ENCODE data around the gene ALPG. TPM values are rescaled to one million over a fixed set of nuclear protein-coding genes. Genes with fewer than 3 reads are reported as not detected.
"Not testable (repeated sequence)": the region's sequence is repeated elsewhere in the genome, so short reads cannot be mapped to it uniquely, and the experiment has no call there.

The ALPG gene
- total RNA-seq, 1 experiment from 2014 or later, result not detected

DNA sequence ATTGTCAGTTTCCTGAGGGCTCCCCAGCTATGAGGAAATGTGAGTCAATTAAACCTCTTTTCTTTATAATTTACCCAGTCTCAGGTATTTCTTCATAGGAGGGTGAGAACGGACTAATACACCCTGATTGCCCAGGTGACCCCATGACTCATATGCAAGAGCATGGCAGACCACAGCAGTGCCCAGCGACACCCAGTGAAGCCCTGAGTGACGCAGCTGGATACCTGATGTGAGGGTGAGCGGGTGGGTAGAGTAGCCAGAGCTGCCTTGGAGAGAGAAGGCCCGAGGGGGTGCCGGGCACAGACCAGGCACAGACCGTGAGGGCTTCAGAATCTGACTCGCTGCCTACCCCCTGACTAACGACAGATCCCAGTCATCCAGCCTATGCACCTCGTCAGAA, 15.4 kb downstream of the ALPG start:
- no peaks in the 10 kb centered on the region for H3K36me3 ChIP-seq
- H3K4me3 ChIP-seq, result no peak overlapping the region
- no peak for DNase-seq
- H3K9me3 ChIP-seq, result peaks cover 8% of the 10 kb centered on the region
- H3K27me3 ChIP-seq, result peaks cover 29% of the 10 kb centered on the region

DNA sequence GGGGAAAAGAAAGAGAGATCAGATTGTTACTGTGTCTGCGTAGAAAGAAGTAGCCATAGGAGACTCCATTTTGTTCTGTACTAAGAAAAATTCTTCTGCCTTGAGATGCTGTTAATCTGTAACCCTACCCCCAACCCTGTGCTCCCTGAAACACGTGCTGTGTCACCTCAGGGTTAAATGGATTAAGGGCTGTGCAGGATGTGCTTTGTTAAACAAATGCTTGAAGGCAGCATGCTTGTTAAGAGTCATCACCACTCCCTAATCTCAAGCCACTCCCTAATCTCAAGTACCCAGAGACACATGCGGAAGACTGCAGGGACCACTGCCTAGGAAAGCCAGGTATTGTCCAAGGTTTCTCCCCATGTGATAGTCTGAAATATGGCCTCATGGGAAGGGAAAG, 16.4 kb downstream of the ALPG start:
- not testable (repeated sequence) for H3K4me3 ChIP-seq

DNA sequence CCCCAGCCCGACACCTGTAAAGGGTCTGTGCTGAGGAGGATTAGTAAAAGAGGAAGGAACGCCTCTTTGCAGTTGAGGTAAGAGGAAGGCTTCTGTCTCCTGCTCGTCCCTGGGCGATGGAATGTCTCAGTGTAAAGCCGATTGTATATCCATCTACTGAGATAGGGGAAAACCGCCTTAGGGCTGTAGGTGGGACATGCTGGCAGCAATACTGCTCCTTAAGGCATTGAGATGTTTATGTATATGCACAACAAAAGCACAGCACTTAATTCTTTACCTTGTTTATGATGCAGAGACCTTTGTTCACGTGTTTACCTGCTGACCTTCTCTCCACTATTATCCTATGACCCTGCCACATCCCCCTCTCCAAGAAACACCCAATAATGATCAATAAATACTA, 16.8 kb downstream of the ALPG start:
- not testable (repeated sequence) for H3K9me3 ChIP-seq, H3K36me3 ChIP-seq, H3K4me3 ChIP-seq, DNase-seq
- peaks cover 28% of the 10 kb centered on the region for H3K27me3 ChIP-seq

More for the DNA sequence above, 16.4 kb downstream of the ALPG start:
- peaks cover 29% of the 10 kb centered on the region for H3K27me3 ChIP-seq
- H3K36me3 ChIP-seq, DNase-seq, H3K9me3 ChIP-seq: not testable (repeated sequence)

DNA sequence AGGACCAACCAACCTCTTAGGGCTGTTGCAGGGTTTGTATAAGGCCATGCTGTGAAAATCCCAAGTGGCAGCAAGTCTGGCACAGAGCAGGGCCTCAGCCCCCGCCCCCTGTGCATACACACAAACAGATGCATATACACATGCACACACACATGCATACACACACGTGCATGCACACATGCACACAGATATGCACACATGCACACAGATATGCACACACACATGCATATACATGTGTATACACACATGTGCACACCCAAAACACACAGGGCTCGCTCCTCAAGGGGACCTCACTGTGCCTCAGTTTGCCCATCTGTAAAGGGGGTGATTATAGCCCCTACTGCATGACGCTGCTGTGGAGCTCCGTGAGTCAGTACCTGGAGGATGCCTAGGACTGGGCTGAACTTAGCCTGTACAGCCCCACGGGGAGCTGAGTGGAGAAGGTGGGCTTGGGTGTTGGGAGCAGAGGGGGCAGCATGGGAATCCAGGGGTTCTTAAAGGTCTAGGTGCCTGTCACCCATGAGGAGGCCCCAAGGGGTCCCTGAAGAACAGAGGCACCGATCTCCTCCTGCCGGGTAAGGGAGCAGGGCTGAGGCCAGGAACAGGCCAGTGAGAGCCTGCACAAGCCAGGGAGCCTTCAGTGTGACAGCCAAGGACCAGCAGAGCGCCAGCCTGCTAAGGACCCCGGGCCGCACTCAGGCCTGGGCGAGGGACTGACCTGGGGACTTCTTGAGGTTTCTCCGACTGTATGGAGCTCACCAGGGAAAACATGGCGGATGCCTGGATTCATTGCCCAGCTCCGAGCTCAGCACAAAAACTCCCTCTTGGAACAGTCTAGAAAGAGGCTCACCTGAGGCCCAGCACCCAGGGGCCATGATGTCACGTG, 25.3 kb downstream of the ALPG start:
- Histone ChIP-seq H3K9me3 (no peaks in the 10 kb centered on the region), H3K36me3 (no peaks in the 10 kb centered on the region)
- DNase-seq, result no peak

DNA sequence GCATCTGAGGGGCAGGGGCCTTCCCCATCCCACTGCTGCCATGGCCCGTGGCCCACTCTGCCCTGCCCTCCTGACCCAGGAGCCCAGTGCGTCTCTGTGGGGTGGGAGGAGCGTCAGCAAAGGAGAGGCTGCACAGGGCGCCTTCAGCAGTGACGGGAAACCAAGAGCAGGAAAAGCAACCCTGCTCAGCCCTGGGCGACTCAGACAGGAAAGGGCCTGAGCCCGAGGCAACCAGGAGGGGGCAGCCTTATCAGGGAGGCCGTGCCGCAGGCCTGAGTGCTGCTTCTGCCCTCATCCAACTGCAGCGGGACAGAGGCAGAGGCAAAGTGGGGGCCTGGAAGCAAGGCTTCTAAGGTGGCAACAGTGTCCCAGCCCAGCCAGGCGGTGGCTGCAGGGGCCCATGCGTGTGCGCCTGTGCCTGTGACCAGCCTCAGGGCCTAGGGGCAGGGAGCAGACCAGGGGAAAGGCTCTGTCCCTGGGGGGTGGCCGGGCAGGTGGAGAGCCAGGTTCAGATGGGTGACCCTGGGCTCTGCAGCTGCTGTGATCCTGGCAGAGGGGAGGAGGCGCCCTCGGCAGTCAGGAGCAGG, 26.0 kb downstream of the ALPG start:
- no peak overlapping the region for H3K4me3 ChIP-seq
- H3K36me3 ChIP-seq, result no peaks in the 10 kb centered on the region
- no peaks in the 10 kb centered on the region for H3K9me3 ChIP-seq
- H3K27me3 ChIP-seq, result no peaks in the 10 kb centered on the region
- DNase-seq, result no peak

More for the DNA sequence above, 25.3 kb downstream of the ALPG start:
- no peaks in the 10 kb centered on the region for H3K27me3 ChIP-seq
- H3K4me3 ChIP-seq, result no peak overlapping the region

DNA sequence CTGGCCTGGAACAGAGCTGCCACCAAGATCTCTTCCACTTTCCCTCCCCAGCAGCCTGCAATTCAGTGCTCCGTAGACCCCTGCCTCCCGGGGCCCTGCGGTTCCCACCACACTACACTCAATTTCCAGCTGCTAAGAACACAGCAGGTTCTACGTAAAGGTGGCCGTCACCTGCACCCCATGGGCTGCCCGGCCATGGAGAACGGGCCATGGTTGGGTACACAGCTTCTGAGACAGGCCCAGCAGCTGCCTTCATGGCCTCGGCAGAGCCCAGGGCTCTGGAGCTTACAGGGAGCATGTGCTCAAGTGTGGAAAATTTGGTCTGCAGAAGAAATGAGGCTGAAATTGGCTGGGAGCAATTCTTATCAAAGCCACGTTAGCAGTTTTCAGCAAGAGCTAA, 27.0 kb downstream of the ALPG start:
- H3K27me3 ChIP-seq, H3K9me3 ChIP-seq, DNase-seq, H3K4me3 ChIP-seq, H3K36me3 ChIP-seq: not testable (repeated sequence)

DNA sequence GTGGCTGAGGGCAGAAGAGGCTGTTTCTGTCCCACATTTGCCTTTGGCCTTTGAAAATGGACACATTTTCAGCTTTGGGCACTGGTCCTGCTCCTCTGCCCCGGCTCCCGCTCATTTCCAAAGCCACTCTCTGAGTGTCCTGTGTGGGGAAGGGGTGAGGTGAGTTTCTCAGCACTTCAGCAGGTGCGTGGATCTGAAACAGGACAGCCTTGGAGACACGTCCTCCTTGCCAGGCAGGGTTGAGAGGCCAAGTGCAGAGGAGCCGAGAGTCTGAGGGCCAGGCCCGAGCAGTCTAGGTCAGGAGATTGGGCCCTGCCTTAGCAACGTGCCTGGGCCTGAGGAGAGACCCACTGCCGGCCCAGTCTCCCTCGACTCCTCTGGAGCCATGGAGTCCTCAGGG, 27.4 kb downstream of the ALPG start:
- Histone ChIP-seq H3K27me3 (no peaks in the 10 kb centered on the region), H3K36me3 (no peaks in the 10 kb centered on the region), H3K4me3 (no peak overlapping the region), H3K9me3 (no peaks in the 10 kb centered on the region)
- DNase-seq, result no peak

DNA sequence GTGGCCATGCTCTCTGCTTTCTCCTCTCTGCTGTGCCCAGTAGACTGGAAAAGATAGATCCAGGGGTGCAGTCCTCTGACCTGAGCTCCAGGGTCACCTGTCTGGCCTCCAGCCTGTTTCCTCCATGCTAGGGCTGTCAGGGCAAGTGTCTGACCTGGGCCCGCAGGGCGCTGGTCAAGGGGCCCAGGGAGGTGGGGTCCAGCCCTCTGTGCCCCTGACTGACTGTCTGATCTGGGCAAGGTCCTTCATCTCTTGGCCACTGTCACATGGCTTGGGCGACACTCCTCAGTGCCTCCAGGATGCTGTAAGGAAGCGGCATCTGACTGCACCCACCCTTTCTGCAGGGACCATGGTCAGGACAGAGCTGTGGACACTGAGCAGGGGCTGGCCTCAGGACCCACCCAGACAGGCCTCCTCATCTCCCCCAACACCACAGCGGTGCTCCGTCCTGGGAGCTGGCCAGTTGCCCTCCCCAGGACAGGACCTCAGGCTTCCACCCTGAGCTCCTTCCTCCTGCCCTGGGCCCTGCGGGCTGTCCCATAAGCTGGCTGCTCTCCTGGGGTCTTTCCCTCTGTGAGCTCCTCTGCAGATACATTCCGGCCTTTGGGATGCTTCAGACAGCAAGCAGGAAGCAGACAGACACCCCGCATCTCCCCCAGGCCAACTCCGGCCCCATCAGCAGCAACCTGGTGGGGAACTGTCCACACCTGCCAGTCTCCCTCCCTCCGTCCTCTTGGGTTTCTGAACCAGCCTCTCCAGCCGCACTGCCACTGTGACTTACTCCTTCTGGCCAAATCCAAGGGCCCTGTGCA, 28.1 kb downstream of the ALPG start:
- no peaks in the 10 kb centered on the region for H3K27me3 ChIP-seq
- no peak overlapping the region for H3K4me3 ChIP-seq
- no peaks in the 10 kb centered on the region for H3K36me3 ChIP-seq
- H3K9me3 ChIP-seq, result no peaks in the 10 kb centered on the region
- no peak for DNase-seq

DNA sequence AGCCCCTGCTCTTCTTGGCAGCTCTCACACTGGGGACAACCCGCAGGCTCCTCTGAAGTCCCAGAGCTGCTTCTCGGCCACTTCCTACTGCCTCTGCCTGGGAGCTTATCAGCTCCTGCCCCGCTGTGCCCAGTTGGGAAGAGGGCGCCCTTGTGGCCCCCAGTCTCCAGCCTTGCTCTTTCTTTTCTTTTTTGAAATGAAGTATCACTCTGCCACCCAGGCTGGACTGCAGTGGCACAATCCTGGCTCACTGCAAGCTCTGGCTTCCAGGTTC, 28.7 kb downstream of the ALPG start:
- Histone ChIP-seq H3K36me3 (no peaks in the 10 kb centered on the region), H3K27me3 (no peaks in the 10 kb centered on the region)
- DNase-seq, result no peak

DNA sequence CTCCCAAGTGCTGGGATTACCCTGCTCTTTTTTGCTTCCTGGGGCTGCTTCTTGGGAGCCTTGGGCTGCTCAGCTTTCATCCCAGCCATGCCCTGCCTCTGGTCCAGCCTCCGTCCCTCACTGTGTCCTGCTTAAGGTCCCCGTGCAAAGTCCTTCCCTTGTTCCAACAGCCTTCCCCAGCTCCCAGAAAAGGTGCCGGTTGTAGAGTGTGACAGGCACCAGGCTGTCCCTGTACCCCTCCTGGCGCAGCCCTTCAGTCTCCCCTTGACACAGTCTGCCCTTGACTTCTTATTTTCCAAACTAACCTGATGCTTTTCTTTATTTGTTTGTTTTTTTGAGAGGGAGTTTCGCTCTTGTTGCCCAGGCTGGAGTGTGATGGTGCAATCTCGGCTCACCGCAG, 29.2 kb downstream of the ALPG start:
- H3K36me3 ChIP-seq, result no peaks in the 10 kb centered on the region
- no peaks in the 10 kb centered on the region for H3K9me3 ChIP-seq
- DNase-seq, result no peak
- no peak overlapping the region for H3K4me3 ChIP-seq
- no peaks in the 10 kb centered on the region for H3K27me3 ChIP-seq

More for the DNA sequence above, 28.7 kb downstream of the ALPG start:
- Histone ChIP-seq H3K9me3 (no peaks in the 10 kb centered on the region), H3K4me3 (no peak overlapping the region)

DNA sequence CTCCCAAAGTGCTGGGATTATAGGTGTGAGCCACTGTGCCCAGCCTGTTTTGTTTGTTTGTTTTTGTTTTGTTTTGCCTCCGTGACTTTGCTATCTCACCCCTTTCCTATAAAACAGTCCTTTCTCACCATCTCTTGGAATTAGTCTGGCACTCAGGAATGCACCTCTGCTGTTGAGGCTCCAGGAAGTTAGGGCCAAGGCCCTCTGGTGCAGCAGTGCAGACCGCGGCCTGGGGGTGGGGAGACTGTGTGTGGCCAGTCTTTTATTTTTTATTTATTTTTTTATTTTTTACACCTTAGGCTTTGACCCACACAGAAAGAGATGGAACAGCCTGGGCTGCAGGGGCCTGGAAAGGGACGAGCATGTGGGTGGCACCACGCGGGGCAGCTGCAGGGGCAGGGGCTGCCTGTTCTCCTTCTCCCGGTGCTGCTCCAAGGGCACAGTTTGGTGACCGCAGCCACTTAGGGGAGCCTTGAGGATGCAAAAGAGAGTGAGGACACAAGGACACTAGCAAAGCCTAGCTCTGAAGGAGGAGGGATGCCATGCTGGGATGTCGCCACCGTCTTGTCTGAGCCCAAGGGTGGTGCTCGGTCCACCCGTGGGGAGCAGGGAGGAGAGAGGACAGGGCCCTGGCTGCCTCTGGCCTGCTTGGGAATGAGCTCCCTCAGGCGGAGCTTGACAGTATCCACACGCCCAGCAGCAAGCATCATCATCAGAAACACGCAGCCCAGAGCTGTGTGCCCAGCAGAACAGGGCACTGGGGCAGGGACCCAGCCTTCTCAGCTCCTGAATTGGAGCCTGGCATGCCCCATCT, 29.9 kb downstream of the ALPG start:
- Histone ChIP-seq H3K4me3 (no peak overlapping the region), H3K36me3 (no peaks in the 10 kb centered on the region), H3K9me3 (no peaks in the 10 kb centered on the region), H3K27me3 (no peaks in the 10 kb centered on the region)
- DNase-seq, result no peak

DNA sequence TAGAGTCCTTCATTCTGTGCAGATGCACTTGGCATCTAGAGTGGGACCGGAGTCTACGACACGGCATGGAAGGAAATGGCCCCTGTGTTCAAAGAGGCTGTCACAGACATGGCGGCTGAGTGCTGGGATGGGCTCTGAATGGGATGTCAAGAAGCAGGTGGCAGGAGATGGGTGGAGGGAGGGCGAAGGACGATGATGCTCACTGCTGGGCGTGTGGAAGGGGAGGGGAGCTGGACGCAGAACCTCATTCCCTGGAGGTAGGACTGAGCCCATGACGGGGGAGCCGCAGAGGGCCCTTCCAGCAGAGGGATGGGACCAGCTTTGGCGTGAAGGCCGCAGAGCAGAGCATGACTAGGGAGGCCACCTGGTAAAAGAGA, 30.5 kb downstream of the ALPG start:
- Histone ChIP-seq H3K36me3 (no peaks in the 10 kb centered on the region), H3K9me3 (no peaks in the 10 kb centered on the region), H3K27me3 (no peaks in the 10 kb centered on the region), H3K4me3 (no peak overlapping the region)
- DNase-seq, result no peak

DNA sequence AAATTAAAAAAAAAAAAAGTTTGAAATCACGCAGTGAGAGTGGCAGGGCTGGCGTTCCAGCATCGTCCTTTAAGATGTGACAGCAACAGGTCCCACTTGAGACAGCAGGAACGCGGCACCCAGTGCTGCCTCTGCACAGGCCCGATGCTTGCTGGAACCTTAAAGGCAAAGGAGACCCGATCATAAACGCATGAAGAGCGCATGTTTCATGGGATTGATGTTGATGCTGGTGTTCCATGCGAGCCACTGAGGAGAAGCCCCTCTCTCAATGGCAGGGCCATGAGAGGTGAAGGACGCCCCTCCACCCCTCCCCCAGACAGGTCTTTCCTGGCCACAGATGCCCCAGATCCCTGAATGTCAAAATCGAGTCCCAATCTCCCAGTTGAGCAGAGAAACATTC, 31.4 kb downstream of the ALPG start:
- Histone ChIP-seq H3K4me3 (no peak overlapping the region), H3K27me3 (no peaks in the 10 kb centered on the region), H3K9me3 (no peaks in the 10 kb centered on the region), H3K36me3 (no peaks in the 10 kb centered on the region)
- DNase-seq, result no peak

DNA sequence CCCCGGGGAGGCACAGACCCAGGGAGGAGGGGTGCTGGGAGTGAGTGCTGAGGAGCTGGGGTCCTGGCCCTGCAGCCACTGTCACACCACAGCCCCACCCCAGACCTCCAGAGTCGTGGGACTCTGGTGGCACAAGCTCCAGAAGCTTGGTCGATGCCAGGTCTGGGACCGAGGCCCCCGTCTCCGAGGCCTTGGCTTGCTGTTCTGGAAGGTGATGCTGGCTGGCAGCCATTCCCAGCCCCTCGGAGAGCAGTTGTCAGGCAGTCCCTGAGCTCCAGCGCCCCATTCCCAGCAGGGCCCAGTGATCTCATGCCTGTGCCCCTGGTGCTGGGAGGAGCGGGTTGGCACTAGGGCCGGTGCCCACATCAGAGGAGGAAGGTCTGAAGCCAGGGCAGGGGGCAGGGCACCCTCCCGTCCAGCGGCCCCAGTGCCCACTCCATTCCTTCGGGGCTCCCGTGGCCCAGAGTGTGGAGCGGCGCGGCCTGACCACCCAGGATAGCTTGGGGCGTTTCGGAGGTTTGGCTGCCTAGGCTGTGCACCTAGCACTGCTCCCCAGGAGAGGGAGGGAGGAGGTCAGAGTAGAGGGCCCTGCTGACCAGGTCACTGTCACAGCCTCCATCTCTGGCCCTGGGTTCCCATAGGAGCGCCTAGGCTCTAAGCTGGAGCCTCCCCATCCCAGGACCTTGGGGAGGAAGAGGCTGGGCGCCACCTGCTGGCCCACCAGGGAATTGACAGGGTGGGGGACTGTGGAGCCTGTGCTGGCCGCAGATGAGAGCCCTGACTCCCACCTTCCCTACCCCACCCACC, 32.5 kb downstream of the ALPG start:
- Histone ChIP-seq H3K9me3 (no peaks in the 10 kb centered on the region), H3K36me3 (no peaks in the 10 kb centered on the region), H3K4me3 (no peak overlapping the region), H3K27me3 (no peaks in the 10 kb centered on the region)
- peak; percentile 24 for DNase-seq

DNA sequence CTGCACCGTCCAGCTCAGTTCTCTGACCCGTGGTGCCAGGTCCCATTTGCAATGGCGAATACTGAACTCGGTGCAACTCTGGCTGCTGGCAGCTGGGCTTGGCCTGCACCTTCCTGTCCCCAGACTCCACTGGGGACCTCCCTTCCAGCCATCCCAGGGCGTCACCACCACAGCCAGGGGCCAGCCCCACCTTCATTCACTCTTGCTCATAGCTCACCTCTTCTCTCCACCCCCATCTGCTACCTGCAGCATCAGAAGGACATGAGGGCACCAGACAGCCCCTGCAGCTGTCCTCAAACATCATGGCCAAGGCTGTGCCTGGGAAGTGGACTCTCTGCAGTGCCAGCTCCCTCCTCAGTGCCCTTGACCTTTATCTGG, 33.1 kb downstream of the ALPG start:
- H3K9me3 ChIP-seq, result no peaks in the 10 kb centered on the region
- H3K36me3 ChIP-seq, result no peaks in the 10 kb centered on the region
- no peaks in the 10 kb centered on the region for H3K27me3 ChIP-seq
- no peak overlapping the region for H3K4me3 ChIP-seq
- DNase-seq, result no peak
